ENCODE data around the gene TSPAN3.

TSPAN3 gene

DNA sequence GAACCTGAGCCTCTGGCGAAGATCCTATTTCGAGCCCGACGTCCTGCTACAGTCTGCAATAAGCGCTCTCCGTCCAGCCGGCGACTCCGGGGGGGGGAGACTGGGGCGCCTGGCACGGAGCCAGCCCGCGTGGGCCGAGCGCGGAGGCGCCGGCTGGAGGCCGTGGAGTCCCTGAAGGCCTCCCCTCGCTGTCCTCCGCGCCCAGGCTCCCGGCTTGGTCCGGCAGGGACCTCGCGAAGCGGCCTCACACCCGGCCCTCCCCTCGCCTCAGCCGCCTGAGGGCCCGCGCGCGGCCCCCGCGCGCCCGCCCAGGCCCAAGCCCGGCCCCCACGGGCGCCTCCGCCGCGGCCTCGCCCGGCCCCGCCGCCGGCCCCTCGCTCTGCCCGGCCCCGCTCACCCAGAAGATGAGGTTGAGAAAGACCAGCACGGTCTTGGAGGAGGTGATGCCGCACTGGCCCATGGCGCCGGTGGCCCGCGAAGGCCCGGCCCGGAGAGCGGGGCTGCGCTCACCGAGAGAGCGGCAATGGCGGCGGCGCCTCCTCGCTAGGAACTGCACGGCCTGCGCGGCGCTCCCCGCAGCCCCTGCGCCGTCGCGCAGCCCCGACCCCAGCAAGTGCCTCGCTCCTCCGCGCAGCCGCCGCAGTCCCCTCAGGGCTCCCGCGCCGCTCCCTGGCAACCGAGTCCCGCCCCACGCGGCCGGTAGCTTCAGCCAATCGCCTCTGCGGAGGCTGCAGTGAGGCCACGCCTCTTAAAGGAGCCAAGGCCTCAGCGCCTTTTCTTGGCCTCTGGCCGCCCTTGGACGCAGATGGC lies at the start of gene TSPAN3:
Gene TSPAN3 (minus strand): TSS at position 615 of the 810 bp plus-strand sequence. CDS start 155 bp downstream, at position 460.
- DNase-seq = peak; percentile 90 to 94

DNA sequence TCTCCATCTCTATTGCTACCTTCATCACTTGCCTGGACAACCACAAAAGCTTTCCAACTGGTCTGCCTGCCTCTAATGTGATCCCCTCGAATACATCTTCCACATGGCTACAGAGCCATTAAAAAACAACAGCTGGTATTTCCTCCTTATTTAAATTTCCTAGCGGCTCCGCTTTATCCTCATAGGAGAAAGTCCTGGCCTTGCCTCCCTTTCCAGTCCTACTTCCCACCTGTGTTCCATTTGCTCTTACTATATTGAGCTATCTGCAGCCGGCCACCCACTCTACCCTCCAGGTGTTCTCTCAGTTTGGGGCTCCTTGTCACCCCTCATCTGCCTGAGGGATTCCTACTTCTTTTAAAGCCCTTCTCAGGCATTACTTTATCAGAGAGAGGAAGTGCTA lies 49.7 kb upstream of the TSPAN3 start:
- no peak for DNase-seq

DNA sequence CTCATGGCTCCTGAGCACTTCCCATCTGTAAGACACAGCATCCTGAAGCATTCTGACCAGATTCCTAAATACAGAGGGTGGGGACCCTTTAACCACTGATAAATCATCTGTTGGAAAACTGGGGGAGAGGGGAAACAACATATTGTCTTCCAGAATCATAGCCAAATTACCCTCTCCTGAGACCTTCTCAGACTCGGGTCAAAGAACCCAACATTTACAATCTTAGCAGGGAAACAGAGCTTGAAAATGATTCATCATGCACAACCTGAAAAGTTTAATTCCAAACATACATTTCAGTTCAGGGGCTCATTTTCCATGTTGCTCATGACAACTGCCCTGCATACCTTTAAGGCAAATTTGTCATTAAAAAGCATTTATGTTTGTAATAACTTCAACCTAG lies 48.5 kb upstream of the TSPAN3 start:
- DNase-seq = no peak

DNA sequence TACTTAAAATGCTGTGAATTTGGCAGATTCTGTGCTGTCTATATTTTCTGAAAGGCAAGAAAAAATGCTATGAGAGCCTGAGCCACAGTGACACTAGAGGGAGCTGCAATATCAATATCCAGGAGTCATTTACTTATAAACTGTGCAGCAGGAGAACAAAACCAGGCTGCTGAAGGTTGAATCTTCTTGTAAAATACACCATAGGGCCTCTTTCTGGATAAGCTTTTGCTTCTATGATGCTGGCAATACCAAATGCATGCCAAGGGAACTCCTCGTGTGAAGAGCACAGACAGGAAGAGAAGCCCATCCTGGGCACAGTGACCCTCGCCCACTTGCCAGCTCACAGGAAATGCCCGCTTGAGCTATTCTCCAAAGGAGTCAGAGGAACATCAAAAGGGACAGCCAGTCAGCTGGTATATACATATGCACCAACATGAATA lies 48.0 kb upstream of the TSPAN3 start:
- peak; percentile 80 to 89 for DNase-seq

DNA sequence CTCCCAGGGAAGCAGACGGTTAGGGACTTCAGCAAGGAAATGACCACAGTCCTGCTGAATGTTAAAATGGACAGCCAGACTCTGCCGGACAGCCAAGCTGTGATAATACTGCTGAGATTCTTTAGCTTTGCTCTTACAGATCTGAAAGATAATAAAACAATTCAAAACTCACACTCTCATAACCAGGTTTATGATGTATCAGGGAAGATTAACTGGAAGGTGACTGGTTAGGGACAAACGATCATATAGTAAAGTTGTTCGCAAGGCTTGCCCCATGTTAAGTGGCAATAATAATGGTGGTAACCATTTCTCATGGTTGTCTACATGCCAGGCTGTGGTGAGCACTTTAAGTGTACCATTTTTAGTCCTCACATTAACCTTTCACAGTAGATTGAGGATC lies 44.3 kb upstream of the TSPAN3 start:
- no peak for DNase-seq

DNA sequence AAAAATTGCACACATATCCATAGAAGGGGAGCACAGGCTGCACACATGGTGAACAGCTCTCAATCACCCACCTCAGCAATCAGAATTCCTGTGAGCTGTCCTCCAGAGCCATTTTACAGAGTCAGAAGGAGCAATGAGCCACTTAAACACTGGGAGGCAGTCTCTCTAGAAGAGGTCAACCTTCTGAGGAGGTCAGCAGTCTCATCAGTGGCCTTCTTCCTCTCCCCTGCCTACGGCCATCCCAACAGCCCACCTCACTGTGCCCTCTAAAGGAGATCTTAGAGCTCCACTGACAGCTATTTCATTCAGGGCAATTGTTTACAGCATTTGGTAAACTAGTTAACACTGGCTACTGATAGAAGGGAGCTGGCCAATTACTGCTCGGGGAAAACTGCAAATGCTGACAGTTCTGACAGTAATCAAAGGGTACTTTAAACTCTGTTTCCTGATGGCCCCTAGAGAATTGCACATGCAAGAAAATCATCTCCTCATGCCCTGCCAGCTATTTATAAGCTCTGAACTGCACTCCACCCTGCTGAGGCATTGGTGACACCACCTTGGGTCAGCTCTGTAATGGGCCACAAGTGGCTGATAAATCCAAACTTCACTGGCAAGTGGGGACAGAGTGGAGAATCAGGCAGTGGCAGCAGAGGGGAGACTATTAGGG lies 42.1 kb upstream of the TSPAN3 start:
- no peak for DNase-seq

DNA sequence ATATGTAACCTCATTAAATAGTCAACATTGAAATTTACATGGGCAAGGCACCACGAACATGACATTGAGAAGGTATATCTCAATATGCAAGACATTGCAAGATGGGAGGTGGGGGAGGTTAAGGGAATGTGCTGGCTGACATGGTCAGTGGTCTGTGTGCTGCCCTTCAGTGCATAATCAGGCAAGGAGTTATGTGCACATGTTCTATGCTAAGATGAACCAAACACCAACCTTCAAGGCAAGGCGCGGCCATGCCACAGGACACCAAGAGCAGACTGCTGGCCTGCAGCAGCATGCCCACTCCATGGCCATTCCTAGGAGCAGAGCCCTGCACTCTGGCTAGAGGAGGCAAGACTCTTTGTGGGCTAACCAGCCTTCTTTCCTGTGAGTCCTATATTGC lies 40.9 kb upstream of the TSPAN3 start:
- no peak for DNase-seq

DNA sequence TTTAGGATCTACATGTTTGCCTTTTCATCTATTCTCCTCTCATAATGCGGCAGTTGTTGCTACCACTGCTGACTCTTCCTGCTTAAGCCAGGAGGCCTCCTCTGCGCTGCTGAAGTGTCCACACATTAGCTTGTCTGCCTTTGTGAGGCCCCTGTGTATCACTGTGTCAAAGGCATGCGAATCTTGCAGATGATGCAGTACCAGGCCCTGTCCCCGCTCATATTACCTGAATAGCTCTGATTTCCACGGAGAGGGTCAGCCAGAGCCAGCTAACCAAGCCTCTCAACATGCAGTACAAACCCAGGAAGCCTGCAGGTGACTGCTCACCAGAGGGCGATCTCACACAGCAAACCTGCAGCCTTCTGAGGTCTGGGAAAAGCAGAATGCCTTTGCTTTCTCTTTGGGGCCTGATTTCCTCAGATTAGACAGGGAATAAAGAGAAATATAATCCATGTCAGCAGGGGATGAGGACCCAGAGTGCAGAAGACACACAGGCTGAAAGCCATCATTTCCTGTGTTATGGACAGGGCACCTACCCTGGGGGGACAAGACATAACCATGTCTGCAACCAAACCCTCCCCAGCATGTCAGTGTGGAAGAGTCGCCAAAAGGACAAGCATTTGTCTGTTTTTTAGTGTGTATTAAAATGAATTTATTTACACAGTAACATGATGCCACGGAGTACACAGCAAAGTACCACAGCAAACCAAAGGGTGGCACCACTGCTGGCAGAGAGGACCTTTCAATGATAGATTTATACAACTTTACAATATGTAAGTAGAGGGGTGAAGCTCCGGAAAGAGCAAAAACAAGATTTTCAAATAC lies 36.8 kb upstream of the TSPAN3 start:
- DNase-seq = peak; percentile 31 to 44

DNA sequence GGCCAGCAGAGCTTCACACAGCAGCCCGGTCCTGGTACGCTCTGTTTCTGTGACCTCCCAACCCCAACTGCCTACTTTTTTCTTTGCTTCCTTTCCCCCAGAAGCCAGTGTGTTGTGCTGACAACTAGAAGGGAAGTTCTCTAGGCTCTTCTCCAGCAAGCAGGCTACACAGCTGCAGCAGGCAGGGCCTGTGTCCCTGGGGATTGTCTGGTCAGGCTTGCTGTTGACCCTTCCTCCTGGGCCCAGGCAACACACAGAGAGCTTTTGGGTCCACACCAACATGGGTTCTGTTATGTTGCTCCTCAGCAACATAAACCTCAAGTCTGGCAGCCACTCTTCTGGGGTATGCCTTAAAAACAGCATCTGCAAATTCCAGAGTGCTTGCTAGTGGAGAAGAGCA lies 36.2 kb upstream of the TSPAN3 start:
- DNase-seq = no peak

DNA sequence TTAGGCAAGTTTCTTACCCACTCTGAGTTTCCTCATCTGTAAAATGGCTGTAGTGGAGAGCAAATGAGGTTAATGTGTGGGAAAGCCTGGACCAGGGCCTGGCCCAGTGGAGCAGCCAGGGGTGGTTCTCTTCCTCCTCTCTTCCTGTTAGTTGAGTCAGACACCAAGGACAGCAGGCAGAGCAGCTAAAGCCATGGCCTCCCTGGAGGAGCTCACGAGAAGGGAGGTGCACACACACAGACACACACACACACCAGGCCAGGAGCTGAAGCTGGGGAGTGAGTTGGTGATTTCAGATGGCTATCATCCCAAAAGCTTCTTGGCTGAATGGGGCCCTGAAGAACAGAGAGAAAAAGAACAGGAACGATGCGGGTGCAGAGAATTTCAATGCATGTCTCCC lies 33.2 kb upstream of the TSPAN3 start:
- DNase-seq = no peak

DNA sequence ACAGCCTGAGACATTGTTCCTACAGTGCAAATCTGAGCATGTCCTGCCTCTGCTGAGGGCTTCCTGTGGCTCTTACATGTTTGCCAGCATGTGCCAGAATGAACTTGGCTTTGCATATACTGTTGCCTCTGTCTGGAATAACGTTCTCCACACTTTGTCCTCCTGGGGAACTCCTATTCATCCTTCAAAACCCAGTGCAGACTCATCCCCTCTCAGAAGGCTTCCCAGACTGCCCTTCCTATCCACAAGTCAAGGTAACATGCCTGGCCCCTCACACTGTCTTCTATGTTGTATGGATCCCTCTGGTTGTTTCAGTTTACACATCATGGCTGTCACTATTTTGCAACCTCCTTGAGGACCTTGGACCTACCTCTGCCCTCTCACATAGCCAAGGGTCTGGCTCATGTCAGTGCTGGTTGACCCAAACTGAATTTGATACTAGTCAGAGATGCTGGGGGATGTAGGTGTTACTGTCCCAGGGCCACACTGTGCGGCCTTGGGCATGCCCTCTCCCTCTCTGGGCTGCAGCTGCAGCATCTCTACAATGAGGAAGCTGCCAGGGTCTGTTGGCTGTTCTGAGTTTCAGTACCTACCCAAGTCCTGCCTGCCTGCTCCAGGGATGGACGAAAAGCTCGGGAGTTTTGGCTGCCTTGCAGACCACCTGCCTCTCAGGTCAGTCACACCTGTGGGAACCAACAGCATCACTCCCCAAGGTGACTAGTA lies 29.0 kb upstream of the TSPAN3 start:
- DNase-seq = no peak

DNA sequence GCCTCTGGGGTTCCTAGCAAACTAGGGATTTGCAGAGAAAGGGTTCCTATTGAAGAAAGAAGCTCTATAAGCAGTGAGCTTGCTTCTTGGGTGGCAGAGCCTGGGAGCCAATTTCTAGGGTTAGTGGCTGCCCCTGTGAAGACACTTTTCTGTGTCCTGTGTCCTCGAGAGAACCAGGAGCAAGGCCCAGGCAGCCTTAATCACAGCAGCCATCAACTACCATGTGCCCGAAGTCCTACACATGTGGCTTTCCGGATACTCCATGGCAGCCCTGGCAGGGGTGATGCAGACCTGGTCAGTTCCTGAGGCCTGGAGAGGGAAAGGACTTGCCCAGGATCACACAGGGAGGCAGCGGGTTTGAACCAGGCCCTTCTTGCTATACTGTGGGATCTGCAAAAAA lies 27.7 kb upstream of the TSPAN3 start:
- no peak for DNase-seq

DNA sequence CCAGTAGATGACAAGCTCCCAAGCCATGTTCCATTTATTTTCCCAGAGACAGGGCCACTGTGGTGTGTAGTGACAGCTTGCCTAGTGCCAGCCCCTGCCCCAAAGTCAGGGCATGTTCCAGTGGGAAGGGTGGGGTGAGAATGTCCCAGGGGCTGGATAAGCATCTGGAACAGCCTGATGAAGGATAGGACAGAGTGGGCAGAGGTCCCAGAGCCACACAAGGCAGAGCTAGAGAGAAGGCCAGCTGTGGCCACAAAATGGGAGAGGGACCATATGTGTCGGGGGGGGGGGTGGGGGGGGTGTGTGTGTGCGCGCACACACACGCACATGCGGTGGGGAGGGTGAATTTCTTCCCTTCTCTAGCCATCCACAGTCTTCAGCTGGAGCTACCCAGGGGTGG lies 27.0 kb upstream of the TSPAN3 start:
- no peak for DNase-seq

DNA sequence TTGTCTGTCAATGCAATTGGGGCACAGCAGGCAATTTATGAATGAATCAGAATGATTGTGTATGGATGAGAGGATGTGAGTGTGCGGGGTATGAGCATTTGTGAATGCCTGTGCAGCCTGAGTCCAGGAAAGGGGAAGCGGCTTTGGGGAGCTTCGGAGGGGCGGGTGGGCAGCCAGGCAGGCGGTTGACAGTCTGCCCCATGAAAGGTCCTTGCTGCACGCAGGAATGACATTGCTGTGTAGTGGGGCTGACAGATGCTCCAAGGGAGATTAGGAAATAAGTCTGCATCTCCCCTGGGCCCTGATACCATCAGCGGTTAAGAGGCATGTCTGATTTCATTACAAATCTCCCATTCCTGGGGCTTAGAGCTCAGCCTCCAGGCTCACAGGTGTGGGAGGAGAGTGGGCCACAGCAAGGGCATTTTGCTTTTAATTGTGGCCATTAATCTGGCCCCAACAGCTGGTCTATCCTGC lies 26.4 kb upstream of the TSPAN3 start:
- DNase-seq = no peak

DNA sequence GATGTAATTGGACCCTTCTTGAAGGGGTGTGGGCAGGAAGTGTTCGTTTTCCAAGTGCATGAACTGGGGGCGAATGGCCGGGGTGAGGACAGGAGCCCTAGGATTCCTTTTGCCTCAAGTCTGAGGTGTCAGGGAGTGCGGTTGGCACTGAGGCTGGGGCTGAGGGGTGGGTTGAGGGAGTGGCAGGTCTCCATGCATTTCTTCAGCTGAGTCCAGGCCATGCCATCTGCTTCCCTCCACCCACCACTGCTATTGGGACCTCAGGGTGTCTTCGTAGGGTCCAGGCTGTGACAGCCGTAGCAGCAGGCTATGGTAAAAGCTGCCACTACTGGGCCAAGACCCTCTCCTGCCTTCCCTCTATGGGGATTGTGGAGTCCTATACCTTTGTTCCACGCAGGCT lies 25.6 kb upstream of the TSPAN3 start:
- DNase-seq = no peak

DNA sequence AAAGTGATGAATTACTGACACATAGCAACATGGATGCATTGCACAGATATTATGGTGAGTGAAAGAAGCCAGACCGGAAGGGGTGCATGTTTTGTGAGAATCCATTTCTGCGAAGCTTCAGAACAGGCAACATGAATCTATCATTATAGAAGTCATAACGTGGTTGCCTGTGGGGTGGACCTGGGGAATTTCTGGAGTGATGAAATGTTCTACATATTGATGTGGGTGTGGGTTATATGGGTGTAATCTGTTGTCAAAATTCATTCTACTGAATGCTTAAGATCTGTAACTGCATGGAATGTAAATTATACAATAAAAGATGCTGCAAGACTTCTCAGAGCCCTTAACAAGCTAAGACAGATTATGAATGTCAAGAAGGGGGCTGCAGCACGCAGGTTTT lies 25.2 kb upstream of the TSPAN3 start:
- no peak for DNase-seq

DNA sequence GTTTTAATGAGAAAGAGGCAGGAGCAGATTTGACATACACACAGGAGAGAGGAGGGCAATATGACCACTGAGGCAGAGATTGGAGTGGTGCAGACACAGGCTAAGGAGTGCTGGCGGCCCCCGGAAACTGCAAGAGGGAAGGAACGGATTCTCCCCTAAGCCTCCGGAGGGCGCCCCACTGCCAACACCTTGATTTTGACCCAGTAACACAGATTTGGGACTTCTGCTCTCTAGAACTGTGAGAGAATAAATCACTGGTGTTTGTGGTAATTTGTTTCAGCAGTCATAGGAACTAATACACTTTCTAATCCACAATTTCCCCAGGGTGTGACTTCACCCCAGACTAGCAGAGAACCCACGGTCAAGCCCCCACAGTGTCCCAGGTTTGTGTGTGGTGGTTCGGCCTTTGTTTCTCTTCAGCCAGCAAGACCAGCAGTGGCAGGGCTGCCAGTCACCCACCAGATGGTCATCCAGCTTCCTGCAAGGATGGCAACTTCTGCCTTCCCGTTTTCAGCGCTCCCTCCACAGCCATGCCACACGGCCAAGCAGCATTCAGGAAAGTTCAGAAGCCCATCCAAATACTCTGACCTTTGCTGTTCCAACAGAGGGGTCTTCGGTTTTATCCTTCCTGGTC lies 23.6 kb upstream of the TSPAN3 start:
- DNase-seq = no peak

DNA sequence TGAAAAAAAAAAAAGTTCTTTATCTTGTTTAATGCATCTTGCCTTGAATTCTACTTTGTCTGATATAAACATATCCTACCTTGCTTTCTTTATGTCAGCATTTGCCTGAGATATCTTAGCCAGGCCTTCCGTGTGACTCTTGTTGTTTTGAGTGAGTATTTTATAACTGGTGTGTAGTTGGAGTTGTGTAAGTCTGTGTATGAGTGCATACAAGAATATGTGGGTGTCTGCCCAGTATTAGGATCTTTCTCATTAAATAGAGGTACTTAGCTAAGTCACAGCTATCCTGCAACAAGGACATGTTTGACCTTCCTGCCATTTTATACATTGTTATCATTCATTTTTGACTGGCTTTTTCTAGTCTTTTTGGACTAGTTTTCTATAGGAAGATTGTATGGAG lies 22.5 kb upstream of the TSPAN3 start:
- no peak for DNase-seq

DNA sequence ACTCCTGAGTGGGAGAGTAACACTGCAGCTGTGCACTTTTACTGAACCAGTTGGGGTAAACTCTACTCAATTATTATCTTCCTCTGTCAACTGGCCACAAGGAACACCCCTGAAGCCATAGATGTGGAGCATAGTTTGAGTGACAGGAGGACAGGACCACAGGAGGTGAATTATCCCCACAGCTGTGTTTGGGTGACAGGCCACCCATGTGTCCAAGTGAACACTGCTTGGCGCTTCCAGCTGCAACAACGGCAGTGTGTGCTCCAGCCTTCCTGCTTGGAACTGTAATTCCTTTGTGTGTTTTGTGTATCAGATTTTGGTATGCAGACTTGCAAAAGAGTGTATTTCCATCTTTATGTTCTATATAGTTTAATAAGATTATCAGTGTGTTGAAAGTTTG lies 20.2 kb upstream of the TSPAN3 start:
- DNase-seq = no peak

DNA sequence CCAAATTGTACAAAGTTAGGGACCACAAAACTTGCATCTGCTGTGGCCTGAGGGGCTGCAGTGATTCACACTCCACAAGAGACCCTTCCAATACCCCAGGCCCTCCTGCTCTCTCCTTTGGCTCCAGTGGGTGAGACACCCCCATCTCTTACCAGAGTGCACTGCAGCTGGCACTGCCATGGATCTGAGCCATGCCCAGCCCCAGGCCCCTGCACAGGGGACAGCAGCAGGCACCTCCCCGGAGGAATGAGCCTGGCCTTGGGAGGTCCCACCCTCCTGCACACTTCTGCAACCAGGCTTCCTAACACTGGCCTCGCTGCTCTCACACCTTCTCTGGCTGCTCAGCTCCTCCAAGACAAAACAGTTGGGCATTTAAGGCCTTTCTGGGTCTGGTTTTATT lies 16.3 kb upstream of the TSPAN3 start:
- no peak for DNase-seq

DNA sequence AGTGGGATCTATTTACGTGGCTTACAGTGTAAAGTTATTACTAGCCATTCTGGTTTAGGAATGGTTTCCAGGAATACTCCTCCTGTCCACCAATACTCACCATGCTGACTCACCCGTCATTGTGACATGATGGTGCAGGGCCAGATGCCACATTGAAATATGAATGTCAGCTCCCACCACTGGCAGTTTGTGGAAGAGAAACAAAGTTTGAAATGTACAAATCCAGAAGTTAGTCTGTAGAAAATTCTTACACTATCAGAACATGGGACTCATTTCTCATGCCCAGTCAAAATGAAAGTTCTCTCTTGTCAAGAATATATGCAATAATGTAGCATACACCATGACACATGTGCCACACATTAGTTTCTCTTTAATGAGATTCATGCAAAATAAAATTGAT lies 14.4 kb upstream of the TSPAN3 start:
- DNase-seq = no peak

DNA sequence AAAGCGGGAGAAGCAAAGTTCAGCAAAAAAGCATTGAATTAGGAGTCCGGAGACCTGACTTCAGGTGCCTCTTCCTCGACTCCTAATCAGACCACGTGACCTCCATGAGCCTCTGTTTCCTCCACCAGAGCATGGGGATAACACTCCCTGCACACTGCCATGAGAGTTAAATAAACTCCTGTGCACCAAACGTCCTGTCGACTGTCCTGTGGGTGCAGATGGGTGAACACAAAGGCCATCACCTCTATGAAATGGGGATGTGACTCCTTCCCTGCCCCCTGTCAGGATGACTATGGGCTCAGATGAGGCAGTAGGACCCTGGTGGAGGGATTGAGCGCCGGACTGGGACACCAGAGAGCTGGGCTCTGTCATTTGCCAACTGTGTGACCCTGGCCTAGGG lies 13.5 kb upstream of the TSPAN3 start:
- DNase-seq = no peak

Measured in Kasumi-1 (cell line).